K562 (cell line): ENCODE results near the gene IL1R1. TPM values are rescaled to one million over a fixed set of nuclear protein-coding genes. Genes with fewer than 3 reads are reported as not detected.

Experiments used
- BDP1 ChIP-seq: IDR thresholded peaks from 3 replicates; pipeline ENCODE4 v1.6.1; 2011; ENCODE audit not compliant: insufficient read length, insufficient read depth
- ETV1 ChIP-seq: fragments of 450-650 bp; conservative IDR thresholded peaks from 2 replicates; pipeline ENCODE4 v1.6.1; 2016; ENCODE audit warnings: missing genetic modification characterization, control low read depth, low read depth, missing compliant biosample characterization
- LEF1 ChIP-seq: fragments of 450-650 bp; IDR thresholded peaks from 2 replicates; pipeline ENCODE4 v1.6.1; 2016; ENCODE audit warnings: mild to moderate bottlenecking
- POLR2G ChIP-seq: fragments of 200-400 bp; formaldehyde crosslinking; IDR thresholded peaks from 2 replicates; pipeline ENCODE4 v1.6.1; 2017; ENCODE audit warnings: low read depth, mild to moderate bottlenecking, antibody characterized with exemption, low read length, moderate library complexity
- ZBTB26 ChIP-seq: fragments of 450-650 bp; formaldehyde crosslinking; IDR thresholded peaks from 2 replicates; pipeline ENCODE4 v1.4.0; 2022; ENCODE audit warnings: missing genetic modification characterization
- ZNF445 ChIP-seq: fragments of 250-450 bp; sonication (Bioruptor Pico); IDR thresholded peaks from 2 replicates; pipeline ENCODE4 v1.4.0; 2020; ENCODE audit warnings: low read depth, mild to moderate bottlenecking, moderate library complexity
- ZNF551 ChIP-seq: fragments of 250-450 bp; sonication (Bioruptor Pico); IDR thresholded peaks from 2 replicates; pipeline ENCODE4 v1.5.0; 2021; ENCODE audit warnings: mild to moderate bottlenecking, moderate library complexity
- ZNF586 ChIP-seq: fragments of 450-650 bp; formaldehyde crosslinking; conservative IDR thresholded peaks from 2 replicates; pipeline ENCODE4 v1.4.0; 2020; ENCODE audit warnings: mild to moderate bottlenecking, moderate library complexity
- polyA plus RNA-seq, 8 experiments: library from polyadenylated mRNA; depleted of rRNA in 4 of 8; stranded (reverse) in 5 of 8; unstranded in 3 of 8; fragments of >200 nt; fragmentation: Nextera tagmentation in 2 of 8; fragmentation: Illumina TruSeq in 1 of 8; extraction: Ambion mirVana in 2 of 8; extraction: Trizol in 1 of 8; gene quantifications; 2 replicates each; pipeline versions ENCODE4 v1.2.1 to v1.2.3, GENCODE V29; 2011 to 2014; ENCODE audit warnings: inconsistent platforms in 1 of 8, missing spikeins in 1 of 8
- total RNA-seq, 7 experiments: library from RNA; depleted of rRNA in 6 of 7; stranded (reverse); fragments of >200 nt in 6 of 7; fragmentation: Illumina TruSeq in 2 of 7; extraction: Trizol in 2 of 7; gene quantifications; 2 replicates each; pipeline versions ENCODE4 v1.2.1 to v1.2.3, GENCODE V29; 2011 to 2021; ENCODE audit warnings: low replicate concordance in 1 of 7
- TF ChIP-seq, protein P1 (sequence below): IDR thresholded peaks from 2 replicates; pipeline ENCODE4 v1.6.1; 2011; ENCODE audit warnings: borderline replicate concordance, low read depth, mild to moderate bottlenecking, moderate library complexity, low read length; ENCODE audit not compliant: insufficient read depth, poor library complexity, severe bottlenecking
- TF ChIP-seq, protein P2 (sequence below): fragments of 250-450 bp; sonication (Bioruptor Pico); IDR thresholded peaks from 2 replicates; pipeline ENCODE4 v1.8.0; 2021; ENCODE audit warnings: moderate library complexity, mild to moderate bottlenecking, inconsistent platforms
- TF ChIP-seq, protein P3 (sequence below): fragments of 250-450 bp; sonication (Bioruptor Pico); IDR thresholded peaks from 2 replicates; pipeline ENCODE4 v1.8.0; 2022; ENCODE audit warnings: moderate library complexity, mild to moderate bottlenecking, inconsistent platforms
- TF ChIP-seq, protein P4 (sequence below): fragments of 450-650 bp; formaldehyde crosslinking; IDR thresholded peaks from 2 replicates; pipeline ENCODE4 v1.4.0; 2020; ENCODE audit warnings: mild to moderate bottlenecking, moderate library complexity
- TF ChIP-seq, protein P5 (sequence below): sonication (generic); formaldehyde crosslinking; IDR thresholded peaks from 2 replicates; pipeline ENCODE4 v1.5.0; 2020; ENCODE audit warnings: missing genetic modification reagents

The IL1R1 gene
- total and polyA plus RNA-seq, 9 of the 15 experiments (the other 6 are each of a cell fraction or from before 2014, with no cell fraction given): 0.81 to 3.9 (median 1.6) TPM

- TF ChIP-seq, protein P1, sequence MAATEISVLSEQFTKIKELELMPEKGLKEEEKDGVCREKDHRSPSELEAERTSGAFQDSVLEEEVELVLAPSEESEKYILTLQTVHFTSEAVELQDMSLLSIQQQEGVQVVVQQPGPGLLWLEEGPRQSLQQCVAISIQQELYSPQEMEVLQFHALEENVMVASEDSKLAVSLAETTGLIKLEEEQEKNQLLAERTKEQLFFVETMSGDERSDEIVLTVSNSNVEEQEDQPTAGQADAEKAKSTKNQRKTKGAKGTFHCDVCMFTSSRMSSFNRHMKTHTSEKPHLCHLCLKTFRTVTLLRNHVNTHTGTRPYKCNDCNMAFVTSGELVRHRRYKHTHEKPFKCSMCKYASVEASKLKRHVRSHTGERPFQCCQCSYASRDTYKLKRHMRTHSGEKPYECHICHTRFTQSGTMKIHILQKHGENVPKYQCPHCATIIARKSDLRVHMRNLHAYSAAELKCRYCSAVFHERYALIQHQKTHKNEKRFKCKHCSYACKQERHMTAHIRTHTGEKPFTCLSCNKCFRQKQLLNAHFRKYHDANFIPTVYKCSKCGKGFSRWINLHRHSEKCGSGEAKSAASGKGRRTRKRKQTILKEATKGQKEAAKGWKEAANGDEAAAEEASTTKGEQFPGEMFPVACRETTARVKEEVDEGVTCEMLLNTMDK: no peak
- no peak for TF ChIP-seq BDP1
- TF ChIP-seq LEF1: no peak
- TF ChIP-seq, protein P2, sequence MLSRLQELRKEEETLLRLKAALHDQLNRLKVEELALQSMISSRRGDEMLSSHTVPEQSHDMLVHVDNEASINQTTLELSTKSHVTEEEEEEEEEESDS (CRISPR knock-in tag): no peak
- no peak for TF ChIP-seq ZNF551 (CRISPR knock-in tag)
- TF ChIP-seq ZNF445 (CRISPR knock-in tag): no peak
- TF ChIP-seq, protein P3, sequence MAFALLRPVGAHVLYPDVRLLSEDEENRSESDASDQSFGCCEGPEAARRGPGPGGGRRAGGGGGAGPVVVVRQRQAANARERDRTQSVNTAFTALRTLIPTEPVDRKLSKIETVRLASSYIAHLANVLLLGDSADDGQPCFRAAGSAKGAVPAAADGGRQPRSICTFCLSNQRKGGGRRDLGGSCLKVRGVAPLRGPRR (CRISPR knock-in tag): no peak
- TF ChIP-seq, protein P4, sequence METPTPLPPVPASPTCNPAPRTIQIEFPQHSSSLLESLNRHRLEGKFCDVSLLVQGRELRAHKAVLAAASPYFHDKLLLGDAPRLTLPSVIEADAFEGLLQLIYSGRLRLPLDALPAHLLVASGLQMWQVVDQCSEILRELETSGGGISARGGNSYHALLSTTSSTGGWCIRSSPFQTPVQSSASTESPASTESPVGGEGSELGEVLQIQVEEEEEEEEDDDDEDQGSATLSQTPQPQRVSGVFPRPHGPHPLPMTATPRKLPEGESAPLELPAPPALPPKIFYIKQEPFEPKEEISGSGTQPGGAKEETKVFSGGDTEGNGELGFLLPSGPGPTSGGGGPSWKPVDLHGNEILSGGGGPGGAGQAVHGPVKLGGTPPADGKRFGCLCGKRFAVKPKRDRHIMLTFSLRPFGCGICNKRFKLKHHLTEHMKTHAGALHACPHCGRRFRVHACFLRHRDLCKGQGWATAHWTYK (CRISPR knock-in tag): no peak
- TF ChIP-seq, protein P5, sequence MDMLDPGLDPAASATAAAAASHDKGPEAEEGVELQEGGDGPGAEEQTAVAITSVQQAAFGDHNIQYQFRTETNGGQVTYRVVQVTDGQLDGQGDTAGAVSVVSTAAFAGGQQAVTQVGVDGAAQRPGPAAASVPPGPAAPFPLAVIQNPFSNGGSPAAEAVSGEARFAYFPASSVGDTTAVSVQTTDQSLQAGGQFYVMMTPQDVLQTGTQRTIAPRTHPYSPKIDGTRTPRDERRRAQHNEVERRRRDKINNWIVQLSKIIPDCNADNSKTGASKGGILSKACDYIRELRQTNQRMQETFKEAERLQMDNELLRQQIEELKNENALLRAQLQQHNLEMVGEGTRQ: no peak
- no peak for TF ChIP-seq ZBTB26 (CRISPR knock-in tag)
- no peak for TF ChIP-seq ZNF586 (CRISPR knock-in tag)
- TF ChIP-seq POLR2G: no peak
- TF ChIP-seq ETV1 (tag): no peak
Measured at GRCh38 chr2:102114290-102114721, 28.2 kb upstream of the IL1R1 start (continued).
